HFFc6 (cell line): ENCODE data around the gene CUX1. TPM values are rescaled to one million over a fixed set of nuclear protein-coding genes. Genes with fewer than 3 reads are reported as not detected.

Experiments used
- DNase-seq: peaks from one replicate; pipeline ENCODE4 v3.0.0-alpha.2; 2018
- H3K27ac Mint-ChIP-seq: 2 replicates; pipeline ENCODE4 v1.8.0; 2020; ENCODE audit warnings: mild to moderate bottlenecking, mixed read lengths
- H3K27me3 Mint-ChIP-seq: 2 replicates; pipeline ENCODE4 v1.8.0; 2021; ENCODE audit warnings: mild to moderate bottlenecking, moderate library complexity, mixed read lengths; ENCODE audit not compliant: insufficient read depth
- H3K36me3 Mint-ChIP-seq: 2 replicates; pipeline ENCODE4 v1.8.0; 2021; ENCODE audit warnings: low read depth, mixed read lengths
- H3K4me1 Mint-ChIP-seq: 2 replicates; pipeline ENCODE4 v1.8.0; 2020; ENCODE audit warnings: low read depth, mixed read lengths
- H3K4me3 Mint-ChIP-seq: 2 replicates; pipeline ENCODE4 v1.8.0; 2020; ENCODE audit warnings: mild to moderate bottlenecking, moderate library complexity, mixed read lengths
- H3K9me3 Mint-ChIP-seq: 2 replicates; pipeline ENCODE4 v1.8.0; 2020; ENCODE audit warnings: mild to moderate bottlenecking, mixed read lengths
- total RNA-seq, 6 experiments: library from RNA; stranded (reverse); fragmentation: NEBNext Ultra II Directional; extraction: Animal tissue kit (Norgen Biotek cat#: 25700); gene quantifications; 2 replicates in 1 of 6; 3 replicates in 5 of 6; pipeline ENCODE4 v1.2.3, GENCODE V29; 2021
- TF ChIP-seq, protein P1 (sequence below): fragments of 200-600 bp; sonication (generic); IDR thresholded peaks from 2 replicates; pipeline ENCODE4 v1.5.0; 2021; ENCODE audit warnings: antibody characterized with exemption, mild to moderate bottlenecking

CUX1 gene
- total RNA-seq, 6 experiments from 2014 or later, result 46.9 to 64.2 (median 51.6) TPM

DNA sequence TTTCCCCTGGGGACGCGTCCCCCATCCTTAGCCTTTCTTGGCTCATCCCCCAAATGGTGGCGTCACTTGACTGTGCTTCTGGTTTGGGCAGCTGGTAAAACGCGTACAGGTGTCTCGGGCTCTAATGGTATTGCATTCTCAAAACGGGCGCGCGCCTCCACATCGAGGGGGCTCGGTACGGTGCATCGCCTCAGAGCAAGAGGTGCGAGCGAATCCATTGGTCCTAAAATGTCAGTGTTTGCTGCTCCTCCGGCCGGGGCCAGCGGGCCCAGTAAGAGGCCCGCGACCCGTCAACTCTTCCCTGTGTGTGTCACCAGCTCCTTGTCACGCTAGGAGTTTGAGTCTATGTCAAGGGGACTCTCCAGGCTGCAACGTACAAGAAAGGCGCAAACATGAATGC lies 378.6 kb downstream of the CUX1 start:
- H3K4me3 Mint-ChIP-seq, result no peak overlapping the region
- peaks cover 27% of the 10 kb centered on the region for H3K36me3 Mint-ChIP-seq
- no peak overlapping the region for H3K27ac Mint-ChIP-seq
- peaks cover 7% of the 10 kb centered on the region for H3K4me1 Mint-ChIP-seq
- H3K27me3 Mint-ChIP-seq, result no peaks in the 10 kb centered on the region
- no peaks in the 10 kb centered on the region for H3K9me3 Mint-ChIP-seq
- TF ChIP-seq, protein P1, sequence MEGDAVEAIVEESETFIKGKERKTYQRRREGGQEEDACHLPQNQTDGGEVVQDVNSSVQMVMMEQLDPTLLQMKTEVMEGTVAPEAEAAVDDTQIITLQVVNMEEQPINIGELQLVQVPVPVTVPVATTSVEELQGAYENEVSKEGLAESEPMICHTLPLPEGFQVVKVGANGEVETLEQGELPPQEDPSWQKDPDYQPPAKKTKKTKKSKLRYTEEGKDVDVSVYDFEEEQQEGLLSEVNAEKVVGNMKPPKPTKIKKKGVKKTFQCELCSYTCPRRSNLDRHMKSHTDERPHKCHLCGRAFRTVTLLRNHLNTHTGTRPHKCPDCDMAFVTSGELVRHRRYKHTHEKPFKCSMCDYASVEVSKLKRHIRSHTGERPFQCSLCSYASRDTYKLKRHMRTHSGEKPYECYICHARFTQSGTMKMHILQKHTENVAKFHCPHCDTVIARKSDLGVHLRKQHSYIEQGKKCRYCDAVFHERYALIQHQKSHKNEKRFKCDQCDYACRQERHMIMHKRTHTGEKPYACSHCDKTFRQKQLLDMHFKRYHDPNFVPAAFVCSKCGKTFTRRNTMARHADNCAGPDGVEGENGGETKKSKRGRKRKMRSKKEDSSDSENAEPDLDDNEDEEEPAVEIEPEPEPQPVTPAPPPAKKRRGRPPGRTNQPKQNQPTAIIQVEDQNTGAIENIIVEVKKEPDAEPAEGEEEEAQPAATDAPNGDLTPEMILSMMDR, result no peak
- DNase-seq, result no peak

DNA sequence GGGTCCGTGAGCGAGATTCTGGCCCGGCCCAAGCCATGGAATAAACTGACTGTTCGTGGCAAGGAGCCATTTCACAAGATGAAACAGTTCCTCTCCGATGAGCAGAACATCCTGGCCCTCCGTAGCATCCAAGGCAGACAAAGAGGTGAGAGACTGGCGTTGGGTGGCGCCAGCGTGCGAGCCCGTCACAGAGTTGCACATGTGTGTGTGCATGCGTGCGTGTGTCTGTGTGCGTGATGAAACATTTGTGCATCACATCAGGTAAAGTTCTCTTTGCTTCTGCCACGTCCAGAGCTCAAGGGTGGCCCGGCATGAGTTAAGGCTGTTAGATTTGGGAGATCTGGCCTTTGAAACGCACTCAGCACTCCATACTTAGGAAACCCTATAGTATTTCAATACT lies 379.7 kb downstream of the CUX1 start:
- H3K27ac Mint-ChIP-seq, result no peak overlapping the region
- no peak for DNase-seq
- peaks cover 24% of the 10 kb centered on the region for H3K36me3 Mint-ChIP-seq
- H3K27me3 Mint-ChIP-seq, result no peaks in the 10 kb centered on the region
- H3K9me3 Mint-ChIP-seq, result no peaks in the 10 kb centered on the region
- TF ChIP-seq, protein P1, result no peak
- H3K4me1 Mint-ChIP-seq, result peaks cover 7% of the 10 kb centered on the region
- no peak overlapping the region for H3K4me3 Mint-ChIP-seq

DNA sequence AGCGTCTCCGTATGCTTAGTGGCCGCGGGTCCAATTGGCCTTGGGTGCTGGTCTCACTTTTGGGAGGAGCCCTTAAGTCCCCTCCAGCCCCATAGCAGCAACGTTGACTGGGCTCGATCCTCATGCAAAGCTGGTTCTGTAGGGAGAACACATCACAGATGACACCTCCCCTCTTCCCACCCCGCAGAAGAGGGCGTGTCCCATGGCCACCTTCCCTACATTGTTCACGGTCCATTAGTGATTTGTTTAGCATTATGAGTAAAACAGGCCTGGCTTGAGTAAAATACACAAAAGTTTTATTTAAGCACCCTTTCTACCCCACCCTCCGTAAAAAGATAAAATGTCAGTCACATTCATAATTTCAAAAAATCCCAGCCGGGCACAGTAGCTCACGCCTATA lies 380.2 kb downstream of the CUX1 start:
- H3K4me3 Mint-ChIP-seq, result no peak overlapping the region
- H3K27ac Mint-ChIP-seq, result no peak overlapping the region
- no peak for DNase-seq
- H3K4me1 Mint-ChIP-seq, result peaks cover 7% of the 10 kb centered on the region
- no peaks in the 10 kb centered on the region for H3K27me3 Mint-ChIP-seq
- no peaks in the 10 kb centered on the region for H3K9me3 Mint-ChIP-seq
- peaks cover 23% of the 10 kb centered on the region for H3K36me3 Mint-ChIP-seq
- TF ChIP-seq, protein P1, result no peak

DNA sequence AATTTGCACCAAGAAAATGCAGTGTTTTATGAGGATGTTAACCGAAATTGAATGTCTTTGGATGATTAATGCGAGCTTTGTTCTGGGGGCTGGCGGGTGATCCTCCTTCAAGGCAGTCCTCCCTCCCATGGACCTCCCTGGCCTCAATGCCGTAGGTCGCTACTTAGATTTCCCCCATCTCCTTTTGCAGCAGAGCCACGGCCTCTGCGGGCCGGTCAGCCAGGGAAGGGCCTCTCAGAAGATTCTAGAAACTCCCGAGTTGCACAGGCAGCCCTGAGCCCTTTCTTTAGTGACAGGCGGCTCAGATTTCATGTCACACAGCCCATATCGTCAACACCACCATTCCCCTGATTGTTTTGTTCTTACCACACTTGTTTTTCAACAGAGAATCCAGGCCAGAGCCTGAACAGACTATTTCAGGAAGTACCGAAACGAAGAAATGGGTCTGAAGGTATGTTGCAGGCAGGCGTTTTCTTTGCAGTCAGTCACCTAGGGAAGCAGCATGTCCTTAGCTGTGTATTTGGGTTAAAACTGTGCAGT lies 381.1 kb downstream of the CUX1 start:
- no peaks in the 10 kb centered on the region for H3K9me3 Mint-ChIP-seq
- H3K27me3 Mint-ChIP-seq, result no peaks in the 10 kb centered on the region
- TF ChIP-seq, protein P1, result no peak
- no peak for DNase-seq
- peaks cover 7% of the 10 kb centered on the region for H3K4me1 Mint-ChIP-seq
- no peak overlapping the region for H3K27ac Mint-ChIP-seq
- no peak overlapping the region for H3K4me3 Mint-ChIP-seq
- peaks cover 23% of the 10 kb centered on the region for H3K36me3 Mint-ChIP-seq

DNA sequence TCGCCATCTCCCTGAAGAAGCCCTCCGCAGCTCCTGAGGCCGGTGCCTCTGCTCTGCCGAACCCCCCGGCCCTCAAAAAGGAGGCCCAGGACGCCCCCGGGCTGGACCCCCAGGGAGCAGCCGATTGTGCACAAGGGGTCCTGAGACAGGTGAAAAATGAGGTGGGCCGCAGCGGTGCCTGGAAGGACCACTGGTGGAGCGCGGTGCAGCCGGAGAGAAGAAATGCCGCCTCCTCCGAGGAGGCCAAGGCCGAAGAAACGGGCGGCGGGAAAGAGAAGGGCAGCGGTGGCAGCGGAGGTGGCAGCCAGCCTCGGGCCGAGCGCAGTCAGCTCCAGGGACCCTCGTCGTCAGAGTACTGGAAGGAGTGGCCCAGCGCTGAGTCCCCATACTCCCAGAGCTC lies 384.1 kb downstream of the CUX1 start:
- no peaks in the 10 kb centered on the region; the same call in 1 of the 2 replicates for H3K27me3 Mint-ChIP-seq
- TF ChIP-seq, protein P1, result no peak
- H3K4me1 Mint-ChIP-seq, result no peaks in the 10 kb centered on the region
- no peak overlapping the region for H3K4me3 Mint-ChIP-seq
- no peaks in the 10 kb centered on the region for H3K9me3 Mint-ChIP-seq
- H3K36me3 Mint-ChIP-seq, result peaks cover 19% of the 10 kb centered on the region
- H3K27ac Mint-ChIP-seq, result no peak overlapping the region
- DNase-seq, result no peak

DNA sequence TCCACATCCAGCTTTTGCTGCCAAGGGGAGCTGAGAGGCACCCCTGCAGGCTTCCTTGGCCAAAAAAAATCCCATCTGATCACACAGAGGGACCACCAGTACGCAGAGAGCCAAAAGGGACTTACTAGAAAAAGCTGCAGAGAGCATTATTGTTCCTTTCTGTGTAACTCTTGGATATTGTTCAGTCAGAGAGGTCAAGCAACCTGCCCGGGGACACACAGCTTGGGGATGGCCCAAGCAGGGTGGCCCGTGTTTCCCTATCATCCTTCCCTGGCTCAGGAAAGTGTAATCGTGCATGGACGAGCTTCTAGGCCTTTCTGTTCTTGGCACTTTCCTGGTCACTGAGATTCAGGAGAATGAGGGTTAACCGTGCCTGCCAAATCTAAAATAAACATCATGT lies 385.1 kb downstream of the CUX1 start:
- H3K36me3 Mint-ChIP-seq, result peaks cover 12% of the 10 kb centered on the region
- H3K27me3 Mint-ChIP-seq, result no peaks in the 10 kb centered on the region; the same call in 1 of the 2 replicates
- no peak overlapping the region for H3K27ac Mint-ChIP-seq
- TF ChIP-seq, protein P1, result no peak
- no peaks in the 10 kb centered on the region for H3K9me3 Mint-ChIP-seq
- H3K4me1 Mint-ChIP-seq, result no peaks in the 10 kb centered on the region
- H3K4me3 Mint-ChIP-seq, result no peak overlapping the region
- no peak for DNase-seq
